ENCODE measurements around the gene TSPEAR. TPM values are rescaled to one million over a fixed set of nuclear protein-coding genes. Genes with fewer than 3 reads are reported as not detected.

The TSPEAR gene
- total RNA-seq, 2 experiments from 2014 or later, result not detected

GRCh38 chr21:44710756-44711326 is 531 bp downstream of the TSPEAR start:
- H3K27ac Mint-ChIP-seq, result no peak overlapping the region
- no peak overlapping the region for H3K4me3 Mint-ChIP-seq
- peaks cover 6% of the 10 kb centered on the region for H3K36me3 Mint-ChIP-seq (ENCODE audit: low read depth)
- intact Hi-C loops (cut with micrococcal nuclease), result no loop called here
- peaks cover 74% of the 10 kb centered on the region for H3K27me3 Mint-ChIP-seq
- TF ChIP-seq CTCF (IDR thresholded peaks at IDR 0.05), result no peak
- ChIA-PET CTCF (interaction anchor here (1.0 to 1.3 kb wide), 4 partner anchors 10 to 83 kb away, joined by 3 to 6 read pairs (median 3); no protein-coding TSS in a partner anchor), POLR2A (no interaction called here)
- H3K4me1 Mint-ChIP-seq (ENCODE audit: low read depth), result peaks cover 19% of the 10 kb centered on the region
- DNase-seq (peak; percentile 20), ATAC-seq (peak; percentile 29)
- H3K9me3 Mint-ChIP-seq, result peaks cover 8% of the 10 kb centered on the region

DNA sequence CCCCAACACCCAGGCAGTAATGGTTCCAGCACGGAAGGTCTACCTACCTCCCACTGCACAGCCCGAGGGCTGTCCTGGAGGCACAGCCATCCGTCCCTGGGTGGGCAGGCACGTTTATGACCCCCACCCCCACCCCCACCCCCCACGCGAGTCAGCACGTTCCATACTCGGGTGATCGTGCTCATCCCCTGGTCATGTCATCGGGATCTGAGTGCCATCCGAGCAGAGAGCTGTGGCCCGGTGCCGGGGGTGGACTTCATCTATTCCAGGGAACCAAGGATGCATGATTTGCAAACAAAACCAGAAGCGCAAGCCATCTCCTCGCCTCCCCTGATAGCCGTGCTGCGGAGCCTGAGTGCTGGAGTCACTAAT is 1.1 kb downstream of the TSPEAR start:
- H3K27me3 Mint-ChIP-seq, result peaks cover 77% of the 10 kb centered on the region
- ChIA-PET CTCF (interaction anchor here (0.9 kb wide), 1 partner anchor 83 kb away, joined by 6 read pairs; no protein-coding TSS in a partner anchor), POLR2A (no interaction called here)
- DNase-seq (no peak), ATAC-seq (no peak)
- H3K36me3 Mint-ChIP-seq (ENCODE audit: low read depth), result peaks cover 9% of the 10 kb centered on the region
- peaks cover 19% of the 10 kb centered on the region for H3K4me1 Mint-ChIP-seq (ENCODE audit: low read depth)
- H3K27ac Mint-ChIP-seq, result no peak overlapping the region
- H3K9me3 Mint-ChIP-seq, result peaks cover 9% of the 10 kb centered on the region
- intact Hi-C loops (cut with micrococcal nuclease), result no loop called here
- no peak overlapping the region for H3K4me3 Mint-ChIP-seq
- no peak for TF ChIP-seq CTCF (IDR thresholded peaks at IDR 0.05)

GRCh38 chr21:44709426-44710293 is 1.7 kb downstream of the TSPEAR start:
- H3K27ac Mint-ChIP-seq, result no peak overlapping the region
- TF ChIP-seq CTCF (IDR thresholded peaks at IDR 0.05), result no peak
- peak; percentile 57 for ATAC-seq
- peaks cover 19% of the 10 kb centered on the region for H3K4me1 Mint-ChIP-seq (ENCODE audit: low read depth)
- DNase-seq, result peak; percentile 42
- ChIA-PET CTCF (interaction anchor here (0.9 kb wide), 1 partner anchor 84 kb away, joined by 6 read pairs; no protein-coding TSS in a partner anchor), POLR2A (no interaction called here)
- peaks cover 9% of the 10 kb centered on the region for H3K36me3 Mint-ChIP-seq (ENCODE audit: low read depth)
- intact Hi-C loops (cut with micrococcal nuclease), result no loop called here
- peaks cover 9% of the 10 kb centered on the region for H3K9me3 Mint-ChIP-seq
- H3K27me3 Mint-ChIP-seq, result peaks cover 79% of the 10 kb centered on the region
- no peak overlapping the region for H3K4me3 Mint-ChIP-seq

DNA sequence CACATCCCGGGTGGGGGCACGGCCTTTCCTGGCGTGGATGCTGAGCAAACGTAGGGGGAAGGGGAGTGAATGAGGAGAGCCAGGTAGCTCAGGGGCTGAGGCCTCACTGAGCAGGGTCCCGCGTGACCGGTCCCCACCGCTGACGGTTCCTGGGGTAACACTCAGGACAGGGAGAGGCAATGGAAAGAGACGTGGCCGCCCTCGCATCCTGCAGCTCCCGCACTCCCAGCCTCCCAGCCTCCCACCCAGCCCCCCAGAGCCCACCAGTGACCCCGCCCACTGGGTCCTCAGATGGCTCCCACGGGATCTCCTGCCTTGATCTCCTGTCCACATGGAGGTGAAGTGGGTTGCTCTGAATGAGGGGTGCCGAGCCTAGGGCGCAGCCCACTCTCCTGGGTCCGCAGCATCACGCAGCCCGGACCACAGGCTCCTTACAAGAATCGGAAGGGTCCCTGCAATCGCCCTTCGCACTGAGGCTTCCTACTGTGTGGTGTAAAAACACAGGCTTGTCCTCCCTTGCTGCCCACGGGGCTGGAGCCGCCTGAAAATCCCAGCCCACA is 2.4 kb downstream of the TSPEAR start:
- Mint-ChIP-seq H3K27ac (no peak overlapping the region), H3K27me3 (peaks cover 79% of the 10 kb centered on the region), H3K4me3 (no peak overlapping the region), H3K4me1 (ENCODE audit: low read depth) (peaks cover 19% of the 10 kb centered on the region), H3K9me3 (peaks cover 9% of the 10 kb centered on the region), H3K36me3 (ENCODE audit: low read depth) (peaks cover 9% of the 10 kb centered on the region)
- POLR2A ChIA-PET, result no interaction called here
- intact Hi-C loops (cut with micrococcal nuclease), result no loop called here
- TF ChIP-seq CTCF (IDR thresholded peaks at IDR 0.05), result no peak
- CTCF ChIA-PET, result interaction anchor here (1.1 kb wide), 2 partner anchors 85 to 221 kb away, joined by 3 read pairs; no protein-coding TSS in a partner anchor
- no peak for ATAC-seq
- DNase-seq, result no peak
